Neural crest cell (in vitro differentiated cells): ENCODE results near the gene SLC25A21. TPM values are rescaled to one million over a fixed set of nuclear protein-coding genes. Genes with fewer than 3 reads are reported as not detected.
"Not testable (repeated sequence)": the region's sequence is repeated elsewhere in the genome, so short reads cannot be mapped to it uniquely, and the experiment has no call there.

Experiments used
- DNase-seq: peaks from one replicate; pipeline ENCODE4 v3.0.0; 2021; ENCODE audit warnings: low read depth, mixed read lengths, low spot score
- H3K27ac Mint-ChIP-seq: one replicate; pipeline ENCODE4 v1.8.0; 2021; ENCODE audit warnings: mild to moderate bottlenecking, mixed read lengths; ENCODE audit not compliant: unreplicated experiment
- H3K27me3 Mint-ChIP-seq: 2 replicates; pipeline ENCODE4 v1.8.0; 2021; ENCODE audit warnings: low read depth, mild to moderate bottlenecking, mixed read lengths
- H3K36me3 Mint-ChIP-seq: 2 replicates; pipeline ENCODE4 v1.8.0; 2021; ENCODE audit warnings: low read depth, mild to moderate bottlenecking, mixed read lengths
- H3K4me1 Mint-ChIP-seq: 2 replicates; pipeline ENCODE4 v1.8.0; 2021; ENCODE audit warnings: mixed read lengths
- H3K4me3 Mint-ChIP-seq: one replicate; pipeline ENCODE4 v1.8.0; 2021; ENCODE audit warnings: mild to moderate bottlenecking, mixed read lengths
- H3K9me3 Mint-ChIP-seq: 2 replicates; pipeline ENCODE4 v1.8.0; 2021; ENCODE audit warnings: mixed read lengths
- long read RNA-seq: library from polyadenylated mRNA; unstranded; transcript quantifications from one replicate; pipeline ENCODE4 v2.0.0, GENCODE V29; 2020
- total RNA-seq: library from RNA; stranded (reverse); gene quantifications from 2 replicates; pipeline ENCODE4 v1.2.1, GENCODE V29; 2021
- TF ChIP-seq, protein P1 (sequence below): fragments of 200-600 bp; sonication (generic); conservative IDR thresholded peaks from 2 replicates; pipeline ENCODE4 v1.5.0; 2021; ENCODE audit warnings: antibody characterized with exemption, mild to moderate bottlenecking

SLC25A21 gene
- 2.2 and 4.2 TPM in 2 replicates for total RNA-seq
- long read RNA-seq, partial matches to known transcripts = 1 of 3 reads
- long read RNA-seq, other reads (novel, unspliced or antisense) = 2 of 3 reads

- peaks cover 4% of the 10 kb centered on the region for H3K36me3 Mint-ChIP-seq
- no peaks in the 10 kb centered on the region for H3K27me3 Mint-ChIP-seq
- TF ChIP-seq, protein P1, sequence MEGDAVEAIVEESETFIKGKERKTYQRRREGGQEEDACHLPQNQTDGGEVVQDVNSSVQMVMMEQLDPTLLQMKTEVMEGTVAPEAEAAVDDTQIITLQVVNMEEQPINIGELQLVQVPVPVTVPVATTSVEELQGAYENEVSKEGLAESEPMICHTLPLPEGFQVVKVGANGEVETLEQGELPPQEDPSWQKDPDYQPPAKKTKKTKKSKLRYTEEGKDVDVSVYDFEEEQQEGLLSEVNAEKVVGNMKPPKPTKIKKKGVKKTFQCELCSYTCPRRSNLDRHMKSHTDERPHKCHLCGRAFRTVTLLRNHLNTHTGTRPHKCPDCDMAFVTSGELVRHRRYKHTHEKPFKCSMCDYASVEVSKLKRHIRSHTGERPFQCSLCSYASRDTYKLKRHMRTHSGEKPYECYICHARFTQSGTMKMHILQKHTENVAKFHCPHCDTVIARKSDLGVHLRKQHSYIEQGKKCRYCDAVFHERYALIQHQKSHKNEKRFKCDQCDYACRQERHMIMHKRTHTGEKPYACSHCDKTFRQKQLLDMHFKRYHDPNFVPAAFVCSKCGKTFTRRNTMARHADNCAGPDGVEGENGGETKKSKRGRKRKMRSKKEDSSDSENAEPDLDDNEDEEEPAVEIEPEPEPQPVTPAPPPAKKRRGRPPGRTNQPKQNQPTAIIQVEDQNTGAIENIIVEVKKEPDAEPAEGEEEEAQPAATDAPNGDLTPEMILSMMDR = peak; percentile 32
- no peaks in the 10 kb centered on the region for H3K9me3 Mint-ChIP-seq
- peaks cover 24% of the 10 kb centered on the region for H3K4me1 Mint-ChIP-seq
- DNase-seq = peak; percentile 67
- H3K27ac Mint-ChIP-seq = peak within 1 kb of the TSS; percentile 100
- peak within 1 kb of the TSS; percentile 99 for H3K4me3 Mint-ChIP-seq
Observed at GRCh38 chr14:37172024-37172869, at the start of gene SLC25A21. Gene SLC25A21, minus strand, starts transcription at chr14:37172606.

DNA sequence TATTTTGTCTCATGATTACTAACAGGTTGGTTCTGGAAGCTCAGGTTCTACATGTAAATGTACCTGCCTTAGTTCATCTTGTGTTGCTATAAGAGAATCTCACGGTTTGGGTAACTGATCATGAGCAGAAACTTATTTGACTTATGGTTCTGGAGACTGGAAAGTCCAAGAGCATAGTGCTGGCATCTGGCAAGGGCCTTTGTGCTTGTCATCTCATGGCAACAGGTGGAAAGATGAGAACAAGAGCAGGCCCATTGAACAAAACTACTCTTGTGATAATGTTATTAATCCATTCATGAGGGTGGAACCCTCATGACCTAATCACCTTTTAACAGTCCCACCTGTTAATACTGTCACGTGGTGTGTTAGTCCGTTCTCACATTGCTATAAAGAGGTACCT lies 48.7 kb upstream of the SLC25A21 start:
- Mint-ChIP-seq H3K27ac (no peak overlapping the region), H3K27me3 (no peaks in the 10 kb centered on the region), H3K4me3 (no peak overlapping the region), H3K4me1 (no peaks in the 10 kb centered on the region), H3K9me3 (peaks cover 24% of the 10 kb centered on the region), H3K36me3 (peaks cover 49% of the 10 kb centered on the region)
- no peak for DNase-seq
- TF ChIP-seq, protein P1 = no peak

GRCh38 chr14:37215345-37215744 lies 42.9 kb upstream of the SLC25A21 start:
- Mint-ChIP-seq H3K4me3 (no peak overlapping the region), H3K27ac (no peak overlapping the region), H3K4me1 (no peaks in the 10 kb centered on the region), H3K36me3 (peaks cover 48% of the 10 kb centered on the region), H3K27me3 (no peaks in the 10 kb centered on the region), H3K9me3 (peaks cover 21% of the 10 kb centered on the region)
- DNase-seq = no peak
- TF ChIP-seq, protein P1 = no peak

- H3K36me3 Mint-ChIP-seq = peaks cover 53% of the 10 kb centered on the region
- peaks cover 28% of the 10 kb centered on the region for H3K9me3 Mint-ChIP-seq
- TF ChIP-seq, protein P1 = no peak
- DNase-seq = no peak
- no peak overlapping the region for H3K4me3 Mint-ChIP-seq
- no peak overlapping the region for H3K27ac Mint-ChIP-seq
- H3K27me3 Mint-ChIP-seq = no peaks in the 10 kb centered on the region
- H3K4me1 Mint-ChIP-seq = no peaks in the 10 kb centered on the region
Observed at GRCh38 chr14:37213016-37213415, 40.6 kb upstream of the SLC25A21 start.

DNA sequence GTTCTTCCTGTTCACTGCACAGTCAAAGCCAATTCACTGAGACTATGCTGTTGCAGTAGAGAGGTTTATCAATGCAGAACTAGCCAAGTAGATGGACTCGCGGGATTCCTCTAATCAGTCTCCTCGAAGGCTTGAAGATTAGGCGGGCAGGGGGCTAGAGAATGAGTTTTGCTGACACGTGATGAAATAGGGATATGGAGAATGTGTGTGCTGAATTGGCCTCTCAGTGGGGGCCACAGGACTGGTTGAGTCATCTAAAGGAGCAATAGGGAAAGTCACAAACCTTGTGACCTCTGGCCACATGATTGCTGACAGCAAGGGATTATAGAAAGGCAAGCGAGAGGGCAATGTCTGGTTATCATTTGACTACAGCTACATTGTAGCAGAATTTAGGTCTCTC lies 38.0 kb upstream of the SLC25A21 start:
- H3K4me3 Mint-ChIP-seq = no peak overlapping the region

GRCh38 chr14:37209617-37210016 lies 37.2 kb upstream of the SLC25A21 start:
- not testable (repeated sequence) for H3K4me3 Mint-ChIP-seq, H3K4me1 Mint-ChIP-seq, DNase-seq, H3K27ac Mint-ChIP-seq, H3K27me3 Mint-ChIP-seq
- Mint-ChIP-seq H3K36me3 (peaks cover 51% of the 10 kb centered on the region), H3K9me3 (peaks cover 25% of the 10 kb centered on the region)

More for the DNA sequence above, 38.0 kb upstream of the SLC25A21 start:
- Mint-ChIP-seq H3K27ac (no peak overlapping the region), H3K27me3 (no peaks in the 10 kb centered on the region), H3K4me1 (no peaks in the 10 kb centered on the region), H3K36me3 (peaks cover 54% of the 10 kb centered on the region), H3K9me3 (peaks cover 21% of the 10 kb centered on the region)
- TF ChIP-seq, protein P1 = no peak
- no peak for DNase-seq

DNA sequence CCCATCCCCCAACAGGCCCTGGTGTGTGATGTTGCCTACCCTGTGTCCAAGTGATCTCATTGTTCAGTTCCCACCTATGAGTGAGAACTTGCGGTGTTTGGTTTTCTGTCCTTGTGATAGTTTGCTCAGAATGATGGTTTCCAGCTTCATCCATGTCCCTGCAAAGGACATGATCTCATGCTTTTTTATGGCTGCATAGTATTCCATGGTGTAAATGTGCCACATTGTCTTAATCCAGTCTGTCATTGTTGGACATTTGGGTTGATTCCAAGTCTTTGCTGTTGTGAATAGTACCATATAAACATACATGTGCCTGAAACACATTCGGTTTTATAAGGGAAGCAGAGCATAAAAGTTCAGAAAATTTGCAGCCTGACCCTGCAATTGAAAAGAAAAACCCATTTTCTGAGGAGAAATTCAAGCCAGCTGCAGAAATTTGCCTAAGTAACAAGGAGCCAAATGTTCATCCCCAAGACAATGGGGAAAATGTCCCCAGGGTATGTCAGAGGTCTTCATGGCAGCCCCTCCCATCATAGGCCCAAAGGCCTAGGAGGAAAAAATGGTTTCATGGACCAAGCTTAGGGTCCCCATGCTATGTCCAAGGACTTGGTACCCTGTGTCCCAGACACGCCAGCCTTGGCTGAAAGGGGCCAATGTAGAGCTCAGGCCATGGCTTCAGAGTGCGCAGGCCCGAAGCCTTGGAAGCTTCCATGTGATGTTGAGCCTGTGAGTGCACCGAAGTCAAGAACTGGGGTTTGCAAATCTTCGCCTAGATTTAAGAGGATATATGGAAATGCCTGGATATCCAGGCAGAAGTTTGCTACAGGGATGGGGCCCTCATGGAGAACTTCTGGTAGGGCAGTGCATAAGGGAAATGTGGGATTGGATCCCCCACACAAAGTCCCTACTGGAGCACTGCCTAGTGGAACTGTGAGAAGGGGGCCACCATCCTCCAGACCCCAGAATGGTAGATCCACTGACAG lies 33.5 kb upstream of the SLC25A21 start:
- not testable (repeated sequence) for H3K27ac Mint-ChIP-seq, DNase-seq, H3K27me3 Mint-ChIP-seq, H3K4me3 Mint-ChIP-seq, H3K4me1 Mint-ChIP-seq
- Mint-ChIP-seq H3K9me3 (peaks cover 18% of the 10 kb centered on the region), H3K36me3 (peaks cover 37% of the 10 kb centered on the region)
